Measurements from ENCODE around the gene BPIFB1.

BPIFB1 gene

GRCh38 chr20:33273117-33273851 is 9.7 kb upstream of the BPIFB1 start:
- no peak for DNase-seq

GRCh38 chr20:33275215-33275614 is 7.8 kb upstream of the BPIFB1 start:
- peak; percentile 16 for DNase-seq

GRCh38 chr20:33275871-33276270 is 7.1 kb upstream of the BPIFB1 start:
- DNase-seq = no peak

GRCh38 chr20:33276303-33277113 is 6.5 kb upstream of the BPIFB1 start:
- DNase-seq = no peak

- DNase-seq = peak; percentile 56
Measured at GRCh38 chr20:33277471-33278441, 5.3 kb upstream of the BPIFB1 start.

- no peak for DNase-seq
Measured at GRCh38 chr20:33278700-33279099, 4.3 kb upstream of the BPIFB1 start.

GRCh38 chr20:33279261-33279910 is 3.6 kb upstream of the BPIFB1 start:
- DNase-seq = peak; percentile 34

- no peak for DNase-seq
Measured at GRCh38 chr20:33280000-33280680, 2.9 kb upstream of the BPIFB1 start.

GRCh38 chr20:33280775-33281174 is 2.2 kb upstream of the BPIFB1 start:
- no peak for DNase-seq

- no peak for DNase-seq
Measured at GRCh38 chr20:33281550-33282146, 1.4 kb upstream of the BPIFB1 start.

- DNase-seq = no peak
Measured at GRCh38 chr20:33282196-33282934, 649 bp upstream of the BPIFB1 start.

- DNase-seq = peak; percentile 39
Measured at GRCh38 chr20:33284284-33284683, 1.3 kb downstream of the BPIFB1 start.

- DNase-seq = no peak
Measured at GRCh38 chr20:33284937-33285336, 1.9 kb downstream of the BPIFB1 start.

- no peak for DNase-seq
Measured at GRCh38 chr20:33285861-33286495, 3.0 kb downstream of the BPIFB1 start.

GRCh38 chr20:33287884-33288283 is 4.9 kb downstream of the BPIFB1 start:
- no peak for DNase-seq

- DNase-seq = no peak
Measured at GRCh38 chr20:33290852-33291251, 7.8 kb downstream of the BPIFB1 start.

- DNase-seq = no peak
Measured at GRCh38 chr20:33291416-33291815, 8.4 kb downstream of the BPIFB1 start.

GRCh38 chr20:33291830-33292355 is 8.9 kb downstream of the BPIFB1 start:
- DNase-seq = peak; percentile 29

GRCh38 chr20:33296206-33296605 is 13.2 kb downstream of the BPIFB1 start:
- DNase-seq = no peak

GRCh38 chr20:33298391-33298790 is 15.4 kb downstream of the BPIFB1 start:
- no peak for DNase-seq
